ENCODE results near the gene PRLH.

Gene PRLH

GRCh38 chr2:237540223-237540775 lies 26.1 kb upstream of the PRLH start:
- DNase-seq: no peak

GRCh38 chr2:237540823-237541222 lies 25.6 kb upstream of the PRLH start:
- DNase-seq: no peak

- DNase-seq: no peak
Measured at GRCh38 chr2:237541243-237541642, 25.1 kb upstream of the PRLH start.

- DNase-seq: no peak
Measured at GRCh38 chr2:237542001-237542704, 24.2 kb upstream of the PRLH start.

- no peak for DNase-seq
Measured at GRCh38 chr2:237546040-237546875, 20.1 kb upstream of the PRLH start.

GRCh38 chr2:237546876-237547395 lies 19.4 kb upstream of the PRLH start:
- DNase-seq: no peak

GRCh38 chr2:237547841-237548416 lies 18.4 kb upstream of the PRLH start:
- no peak for DNase-seq

GRCh38 chr2:237549216-237549615 lies 17.2 kb upstream of the PRLH start:
- DNase-seq: no peak

- DNase-seq: no peak
Measured at GRCh38 chr2:237549643-237550415, 16.5 kb upstream of the PRLH start.

- DNase-seq: no peak
Measured at GRCh38 chr2:237551071-237551574, 15.3 kb upstream of the PRLH start.

- no peak for DNase-seq
Measured at GRCh38 chr2:237552908-237553307, 13.5 kb upstream of the PRLH start.

- DNase-seq: no peak
Measured at GRCh38 chr2:237553948-237554347, 12.4 kb upstream of the PRLH start.

GRCh38 chr2:237555560-237555959 lies 10.8 kb upstream of the PRLH start:
- no peak for DNase-seq

GRCh38 chr2:237556773-237557632 lies 9.4 kb upstream of the PRLH start:
- no peak for DNase-seq

GRCh38 chr2:237557633-237558015 lies 8.8 kb upstream of the PRLH start:
- no peak for DNase-seq

- no peak for DNase-seq
Measured at GRCh38 chr2:237558961-237559641, 7.3 kb upstream of the PRLH start.

- DNase-seq: no peak
Measured at GRCh38 chr2:237561221-237561620, 5.2 kb upstream of the PRLH start.

- DNase-seq: no peak
Measured at GRCh38 chr2:237563816-237564215, 2.6 kb upstream of the PRLH start.

GRCh38 chr2:237564526-237565131 lies 1.7 kb upstream of the PRLH start:
- no peak for DNase-seq

GRCh38 chr2:237565974-237566373 lies 400 bp upstream of the PRLH start:
- DNase-seq: no peak

Data from NCI-H1930 (cell line).